NOMO-1 (cell line): Measurements from ENCODE around the gene CCNDBP1.

Experiments used
- DNase-seq, 2 experiments: peaks; one replicate each; lab custom pipeline; 2025; ENCODE audit not compliant: unreplicated experiment in 2 of 2; lab: John Stamatoyannopoulos, UW

CCNDBP1 gene

GRCh38 chr15:43242616-43243015, 57.4 kb downstream of the CCNDBP1 start:
- DNase-seq = no peak

- DNase-seq = no peak
Observed at GRCh38 chr15:43243020-43243645, 57.9 kb downstream of the CCNDBP1 start.

- no peak for DNase-seq
Observed at GRCh38 chr15:43244092-43244491, 58.9 kb downstream of the CCNDBP1 start.

- DNase-seq = peak; percentile 18 to 25
Observed at GRCh38 chr15:43246261-43246774, 61.1 kb downstream of the CCNDBP1 start.
